Hematopoietic multipotent progenitor cell (in vitro differentiated cells): ENCODE measurements around the gene OR5B2. TPM values are rescaled to one million over a fixed set of nuclear protein-coding genes. Genes with fewer than 3 reads are reported as not detected.
"Not testable (repeated sequence)": the region's sequence is repeated elsewhere in the genome, so short reads cannot be mapped to it uniquely, and the experiment has no call there.

ENCODE experiments used
- DNase-seq, 3 donors: peaks; one replicate each; pipeline ENCODE4 v3.0.0-alpha.2; 2011 to 2015; ENCODE audit warnings: low read depth in 2 of 3, low spot score in 2 of 3
- total RNA-seq: library from RNA; depleted of rRNA; stranded (reverse); fragments of >200 nt; gene quantifications from one replicate; pipeline ENCODE4 v1.2.3, GENCODE V29; 2012

Gene OR5B2
- total RNA-seq = not detected

DNA sequence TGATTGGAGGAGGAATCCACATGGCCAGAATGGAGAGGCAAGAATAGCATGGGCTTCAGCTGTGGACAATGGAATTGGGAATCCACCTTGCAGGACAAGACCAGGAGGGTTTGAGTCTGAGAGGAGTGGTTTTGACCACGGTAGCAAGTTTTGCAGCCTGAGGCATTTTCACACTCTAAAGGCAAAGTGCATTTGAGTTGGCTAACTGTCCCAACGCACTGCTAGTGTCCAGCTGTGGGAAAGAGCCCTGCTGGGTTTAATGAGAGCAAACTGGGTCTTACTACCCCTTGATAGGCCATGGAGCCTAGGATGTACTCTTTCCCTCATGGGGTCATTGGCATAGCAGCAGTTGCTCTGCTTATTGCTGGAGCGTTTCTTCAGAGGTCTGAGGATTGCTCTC lies at the start of gene OR5B2:
Gene OR5B2 (minus strand): TSS at position 101 of the 400 bp plus-strand sequence. CDS start 4,860 bp downstream, outside the sequence.
- DNase-seq = no peak

DNA sequence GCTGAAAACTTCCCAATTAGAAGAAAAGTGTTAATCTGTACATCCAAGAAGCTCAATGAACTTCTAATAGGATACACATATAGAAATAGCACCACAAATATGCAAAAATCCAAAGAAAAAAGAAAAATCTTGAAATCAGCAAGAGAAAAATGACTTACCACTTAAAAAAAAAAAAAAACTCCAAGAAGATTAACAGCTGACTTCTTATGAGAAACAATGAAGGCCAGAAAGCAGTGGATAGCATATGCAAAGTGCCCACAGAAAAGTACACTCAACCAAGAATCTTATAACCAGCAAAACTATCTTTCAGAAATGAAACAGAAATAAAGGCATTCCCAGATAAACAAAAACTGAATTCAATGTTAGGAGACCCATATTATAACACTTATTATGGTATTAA lies 44.0 kb upstream of the OR5B2 start:
- peak in 1 of 3 donors; percentile 2 for DNase-seq

DNA sequence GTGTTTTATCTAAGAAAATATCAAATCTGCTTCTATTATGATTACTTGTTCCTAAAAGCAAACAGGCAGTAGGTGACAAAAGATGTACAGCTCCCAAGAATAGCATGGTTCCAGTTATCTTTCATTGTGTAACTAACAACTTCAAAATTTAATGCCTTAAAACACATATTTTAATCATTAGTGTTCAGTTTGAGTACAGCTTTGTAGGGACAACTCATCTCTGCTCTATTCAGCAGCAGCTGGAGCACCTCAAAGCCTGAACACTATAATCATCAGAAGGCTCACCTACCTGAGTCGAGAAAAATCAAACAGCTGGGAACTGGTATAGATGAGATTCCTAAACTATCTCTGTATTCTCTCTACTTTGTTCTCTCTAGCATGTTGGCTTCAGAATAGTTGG lies 38.4 kb upstream of the OR5B2 start:
- no peak for DNase-seq

DNA sequence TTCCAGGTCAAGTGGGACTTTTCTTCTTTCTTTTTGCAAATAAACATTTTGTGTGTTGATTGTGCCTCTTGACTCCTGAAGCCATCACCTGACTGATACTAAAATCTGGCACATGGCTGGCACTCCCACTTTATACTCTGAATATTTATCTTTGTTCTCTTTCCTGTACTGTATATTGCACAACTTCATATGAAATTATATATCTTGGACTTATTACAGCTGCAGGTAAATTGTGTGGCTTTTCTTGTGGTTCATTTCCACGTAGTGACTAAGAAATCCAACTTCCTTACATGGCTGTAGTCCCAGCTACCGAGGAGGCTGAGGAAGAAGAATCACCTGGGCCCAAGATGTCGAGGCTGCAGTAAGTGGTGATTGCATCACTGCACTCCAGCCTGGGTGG lies 37.8 kb upstream of the OR5B2 start:
- DNase-seq = no peak

DNA sequence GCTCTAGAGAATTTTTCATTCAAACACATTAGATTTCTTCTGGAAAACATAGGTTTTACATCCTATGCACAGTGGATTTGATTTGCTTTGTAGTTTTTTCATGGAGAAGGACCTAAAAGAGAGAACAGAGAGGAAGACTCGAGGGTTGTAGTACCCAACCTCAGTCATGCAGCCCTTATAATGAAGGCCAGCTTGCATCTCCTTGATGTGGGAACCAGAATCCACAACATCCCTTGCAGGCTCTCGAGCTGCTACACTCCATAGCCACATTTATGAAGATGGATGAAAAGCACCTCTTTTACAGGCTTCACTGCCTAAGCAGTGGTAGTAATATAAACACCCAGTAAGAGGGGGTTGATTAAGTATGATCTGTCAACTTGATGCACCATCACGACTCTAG lies 23.7 kb upstream of the OR5B2 start:
- no peak for DNase-seq

DNA sequence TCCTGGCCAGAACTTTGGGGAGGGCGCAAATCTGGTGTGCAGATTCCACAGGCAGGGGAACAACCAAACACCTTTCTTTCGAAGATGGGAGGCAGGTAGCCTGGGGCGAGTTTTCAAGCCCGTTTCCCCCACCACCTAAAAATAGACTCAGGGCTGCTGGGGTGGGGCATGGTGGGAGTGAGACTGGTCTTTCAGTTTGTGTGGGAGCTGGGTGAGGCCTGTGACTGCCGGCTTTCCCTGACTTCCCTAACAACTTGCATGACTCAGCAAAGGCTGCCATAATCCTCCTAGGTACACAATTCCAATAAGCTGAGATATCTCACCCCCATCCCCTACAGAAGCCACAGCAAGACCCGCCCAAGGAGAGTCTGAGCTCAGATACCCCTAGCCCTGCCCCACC lies 18.4 kb upstream of the OR5B2 start:
- no peak for DNase-seq

DNA sequence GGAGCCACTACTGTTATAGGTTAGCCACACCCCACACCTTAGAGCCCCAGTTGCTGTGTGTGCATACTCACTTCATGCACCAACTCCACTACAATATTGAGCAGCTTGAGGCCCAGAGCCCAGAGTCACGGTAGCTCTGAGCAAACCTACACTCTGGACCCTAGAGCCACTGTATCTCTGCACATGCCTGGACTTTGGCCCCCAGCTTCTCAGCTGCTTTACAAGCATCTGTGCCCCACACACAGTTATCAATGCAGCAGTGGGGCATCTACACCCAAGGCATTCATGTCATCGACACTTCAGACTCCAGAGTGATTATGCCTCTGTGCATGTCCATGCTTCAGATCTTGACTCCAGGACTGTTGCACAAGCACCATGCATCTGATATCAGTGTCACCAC lies 16.4 kb upstream of the OR5B2 start:
- no peak for DNase-seq

DNA sequence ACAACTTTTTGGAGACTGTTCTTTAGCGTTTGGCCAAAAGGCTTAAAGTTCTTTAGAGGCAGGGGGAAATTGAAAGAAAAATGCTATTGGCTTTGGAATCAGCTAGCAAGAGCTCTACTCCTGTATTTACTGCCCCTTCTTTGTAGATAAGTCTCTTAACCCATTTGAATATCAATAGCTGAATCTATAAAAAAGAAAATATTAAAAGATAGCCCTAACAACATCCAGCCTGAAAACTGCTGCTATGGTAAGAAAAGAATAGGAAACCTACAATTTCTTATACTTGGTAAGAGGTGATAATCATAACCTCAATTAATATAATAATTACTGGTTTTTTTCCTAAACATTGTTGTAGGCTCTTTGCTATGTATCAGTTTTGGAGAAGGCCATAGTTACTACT lies 14.2 kb upstream of the OR5B2 start, which contains the start of gene OR5B12:
Gene OR5B12 (minus strand): TSS at position 101 of the 400 bp plus-strand sequence. CDS start 2,085 bp downstream, outside the sequence.
- DNase-seq = no peak

DNA sequence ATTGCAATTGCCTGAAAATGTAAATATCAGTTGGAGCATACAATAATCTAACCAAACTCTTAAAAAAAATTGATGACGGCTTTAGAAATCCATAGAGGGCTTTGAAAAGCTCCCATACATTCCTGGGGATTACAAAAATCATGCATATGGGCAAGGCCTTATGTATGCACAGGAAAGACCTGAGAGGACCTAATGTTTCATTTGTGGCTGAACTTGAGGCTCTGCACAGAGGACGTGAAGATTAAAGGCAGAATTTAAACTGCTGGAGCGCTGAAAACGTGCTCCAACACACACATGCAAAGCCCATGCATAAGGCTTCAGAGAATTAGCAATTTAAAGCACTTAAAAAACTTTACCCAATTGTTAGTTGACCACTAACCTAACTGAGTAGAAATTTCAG lies 10.6 kb upstream of the OR5B2 start:
- no peak for DNase-seq

DNA sequence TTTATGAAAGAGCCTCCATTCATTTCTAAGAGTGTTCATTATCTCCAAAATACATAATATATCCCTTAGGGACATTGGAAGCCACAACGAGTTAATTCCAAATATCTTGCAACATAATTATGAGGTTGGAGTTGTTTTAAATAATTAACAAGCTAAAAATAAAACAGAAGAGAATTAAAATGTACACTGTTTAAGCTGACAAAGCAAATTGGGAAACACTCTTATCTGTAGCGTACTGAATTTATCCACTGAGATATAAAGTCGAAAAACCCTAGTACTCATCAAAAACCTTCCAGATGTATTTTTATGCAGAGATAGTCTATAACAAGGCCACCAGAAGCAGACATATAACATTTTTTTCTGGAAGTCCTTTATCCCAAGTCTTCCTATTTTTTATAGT lies 6.3 kb upstream of the OR5B2 start:
- DNase-seq = no peak

DNA sequence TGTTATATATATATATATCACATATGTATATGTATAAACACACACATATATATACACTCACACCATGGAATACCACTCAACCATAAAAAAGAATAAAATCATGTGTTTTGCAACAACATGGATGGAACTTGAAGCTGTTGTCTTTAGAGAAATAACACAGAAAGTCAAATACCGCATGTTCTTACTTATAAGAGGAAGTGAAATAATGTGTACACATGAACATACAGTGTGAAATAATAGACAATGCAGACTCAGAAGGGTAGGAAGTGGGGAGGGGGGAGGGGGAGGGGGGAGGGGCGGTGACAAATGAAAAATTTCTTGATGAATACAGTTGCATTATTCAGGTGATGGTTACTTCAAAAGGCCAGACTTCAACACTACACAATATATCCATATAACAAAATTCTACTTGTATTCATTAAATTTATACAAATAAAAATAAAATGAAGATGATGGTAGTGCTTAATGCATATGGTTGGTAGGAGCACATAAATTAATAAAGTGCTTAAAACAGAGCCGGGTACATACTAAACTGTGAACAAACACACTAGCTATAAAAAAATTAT lies 5.8 kb upstream of the OR5B2 start:
- DNase-seq = no peak

DNA sequence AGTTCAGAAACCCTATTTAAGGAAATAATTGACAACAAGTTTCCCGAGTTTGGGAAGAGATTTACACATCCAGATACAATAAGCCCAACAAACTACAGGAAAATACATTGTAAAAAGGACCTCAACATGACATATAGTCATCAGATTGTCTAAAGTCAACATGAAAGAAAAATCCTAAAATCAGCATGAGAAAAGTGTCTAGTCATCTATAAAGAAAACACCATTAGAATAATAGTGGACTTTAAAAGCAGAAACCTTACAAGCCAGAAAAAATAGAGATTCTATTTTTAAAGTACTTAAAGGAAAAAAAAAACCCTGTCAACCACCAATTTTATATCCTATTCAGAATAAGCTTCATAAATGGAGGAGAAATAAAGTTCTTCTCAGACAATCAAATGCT lies 1.4 kb upstream of the OR5B2 start:
- DNase-seq = no peak

DNA sequence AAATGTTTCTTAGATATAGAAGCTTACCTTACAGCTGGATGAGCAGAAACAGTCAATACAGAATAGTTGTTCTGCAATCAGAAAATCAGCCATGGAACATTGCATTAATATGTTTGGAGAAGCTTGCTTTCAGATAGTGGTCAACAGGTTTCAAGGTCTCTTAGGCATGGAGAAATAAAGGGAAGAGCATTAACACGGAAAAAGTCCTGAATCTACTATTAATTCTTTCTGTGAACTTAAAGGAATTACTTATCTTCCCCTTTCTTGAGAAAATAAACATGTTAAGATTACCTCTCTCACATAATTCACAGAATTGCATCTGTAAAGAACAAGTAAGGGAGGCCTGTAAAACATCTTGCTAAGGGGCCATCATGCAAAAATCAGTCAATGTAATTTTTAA lies 21.1 kb downstream of the OR5B2 start, which contains the start of gene OR5B3:
Gene OR5B3 (minus strand): TSS at position 101 of the 400 bp plus-strand sequence. CDS start 3,465 bp downstream, outside the sequence.
- no peak for DNase-seq

DNA sequence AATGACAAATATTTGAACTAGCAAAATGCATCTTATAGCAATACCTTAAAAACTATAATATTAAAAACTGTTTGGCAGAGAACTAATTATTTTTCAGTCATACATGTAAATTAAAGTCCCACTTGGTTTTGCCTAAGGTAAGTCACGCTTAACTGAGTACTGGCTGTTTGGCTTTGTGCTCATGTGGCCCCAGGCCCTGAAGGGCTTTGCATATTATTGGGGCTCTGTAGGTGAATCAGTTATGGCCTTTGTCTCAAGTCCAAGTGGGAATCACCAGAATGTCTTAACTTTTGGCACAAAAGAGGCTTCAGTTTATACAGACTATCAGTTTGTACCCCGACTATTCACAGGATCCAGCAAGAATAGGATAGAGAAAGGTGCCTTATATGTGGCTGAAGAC lies 28.3 kb downstream of the OR5B2 start:
- DNase-seq = not testable (repeated sequence)

DNA sequence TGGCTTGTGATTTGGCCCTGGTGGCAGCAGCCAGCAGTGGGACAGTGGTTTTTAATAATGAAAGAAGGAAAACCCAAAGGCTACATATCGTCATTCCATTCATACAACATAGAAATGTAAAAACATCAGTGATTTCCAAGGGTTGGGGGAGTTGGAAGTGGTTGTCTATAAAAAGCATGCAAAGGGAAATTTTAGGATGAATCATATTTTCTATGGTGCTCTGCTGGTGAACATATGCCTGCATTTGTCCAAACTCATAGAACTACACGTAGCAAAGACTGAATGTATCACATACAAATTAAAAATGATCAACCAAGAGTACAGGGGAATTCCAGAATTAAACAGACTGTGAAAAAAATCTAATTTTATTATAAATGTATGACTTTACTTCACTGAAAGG lies 32.3 kb downstream of the OR5B2 start:
- DNase-seq = no peak

DNA sequence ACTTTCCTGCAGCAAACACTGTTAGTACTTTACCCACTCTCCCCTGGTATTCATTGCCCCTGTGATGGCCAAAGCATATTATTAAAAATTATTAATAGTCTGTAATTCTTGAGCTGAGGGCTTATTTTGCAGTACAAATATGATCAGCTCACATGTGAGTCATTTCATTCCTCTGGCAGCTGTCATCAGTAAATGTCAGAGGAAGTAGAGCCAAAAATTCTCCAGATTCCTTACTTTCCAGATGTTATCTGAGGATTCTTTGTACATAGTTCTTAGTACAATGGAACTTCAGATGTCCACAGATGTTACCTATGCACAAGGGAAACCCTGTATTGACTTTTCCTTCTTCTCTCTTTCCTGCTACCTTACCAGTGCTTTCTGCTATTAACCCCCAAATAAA lies 33.7 kb downstream of the OR5B2 start:
- DNase-seq = no peak

DNA sequence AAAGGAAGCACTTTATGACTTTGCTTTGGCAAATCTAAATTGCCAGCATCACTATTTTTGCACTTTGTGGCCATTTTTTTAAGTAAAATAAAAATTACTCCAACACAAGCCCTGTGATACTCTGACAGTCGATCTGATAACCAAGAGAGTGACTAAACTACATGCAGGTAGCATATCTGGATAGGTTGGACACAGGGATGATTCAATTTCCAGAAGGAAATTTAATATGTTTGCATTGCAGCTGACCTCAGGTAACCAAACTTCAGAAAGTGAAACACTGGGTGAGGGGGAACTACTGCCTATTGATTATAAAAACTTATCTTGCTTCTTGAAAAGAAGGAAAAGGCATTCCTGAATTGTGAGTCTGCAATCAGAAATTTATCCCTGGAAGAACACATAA lies 35.2 kb downstream of the OR5B2 start:
- DNase-seq = no peak

DNA sequence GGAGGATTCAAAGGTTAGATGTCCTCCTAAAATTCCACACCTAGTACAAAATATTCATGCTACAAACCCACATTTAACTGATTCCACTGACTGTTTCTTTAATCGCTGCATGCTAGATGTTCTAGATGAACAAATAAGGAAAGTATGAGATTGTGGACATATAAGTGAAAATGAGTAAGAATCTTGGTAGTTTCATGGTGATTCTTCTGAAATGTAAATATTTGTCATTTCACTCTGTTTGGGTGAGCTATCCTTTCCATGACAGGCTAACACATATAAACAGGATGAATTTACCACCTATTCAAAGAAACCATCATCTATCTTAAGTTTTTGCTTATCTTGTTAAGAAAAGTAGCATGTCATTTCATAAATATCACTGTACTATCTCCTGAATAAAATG lies 36.0 kb downstream of the OR5B2 start:
- no peak for DNase-seq

DNA sequence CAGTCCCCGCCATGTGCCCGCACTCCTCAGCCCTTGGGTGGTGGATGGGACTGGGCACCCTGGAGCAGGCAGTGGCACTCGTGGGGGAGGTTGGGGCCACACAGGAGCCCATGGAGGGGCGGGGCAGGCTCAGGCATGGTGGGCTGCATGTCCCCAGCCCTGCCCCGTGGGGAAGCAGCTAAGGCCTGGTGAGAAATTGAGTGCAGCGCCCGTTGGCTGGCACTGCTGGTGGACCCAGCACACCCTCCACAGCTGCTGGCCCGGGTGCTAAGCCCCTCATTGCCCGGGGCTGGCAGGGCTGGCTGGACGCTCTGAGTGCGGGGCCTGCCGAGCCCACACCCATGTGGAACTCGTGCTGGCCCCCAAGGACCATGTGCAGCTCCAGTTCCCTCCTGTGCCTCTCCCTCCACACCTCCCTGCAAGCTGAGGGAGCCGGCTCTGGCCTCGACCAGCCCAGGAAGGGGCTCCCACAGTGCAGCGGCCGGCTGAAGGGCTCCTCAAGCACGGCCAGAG lies 37.3 kb downstream of the OR5B2 start:
- no peak for DNase-seq
